Gastrocnemius medialis (tissue), 4 donors: ENCODE data around the gene SPINDOC.

Experiments used
- POLR2A ChIP-seq, 2 donors: fragments of 450-650 bp; IDR thresholded peaks; one replicate each; pipeline ENCODE4 v1.6.1; 2017; ENCODE audit warnings: antibody characterized with exemption in 2 of 2, mild to moderate bottlenecking in 2 of 2, moderate library complexity in 2 of 2
- TF ChIP-seq, protein P1 (sequence below), 5 experiments: fragments of 450-650 bp in 3 of 5; fragments of 200-600 bp in 2 of 5; sonication (generic) in 2 of 5; IDR thresholded peaks in 4 of 5; conservative IDR thresholded peaks in 1 of 5; 1 replicate in 4 of 5; 2 replicates in 1 of 5; pipeline ENCODE4 v1.5.1; 2016 to 2019; ENCODE audit warnings: antibody characterized with exemption in 5 of 5, mild to moderate bottlenecking in 3 of 5, moderate library complexity in 3 of 5

DNA sequence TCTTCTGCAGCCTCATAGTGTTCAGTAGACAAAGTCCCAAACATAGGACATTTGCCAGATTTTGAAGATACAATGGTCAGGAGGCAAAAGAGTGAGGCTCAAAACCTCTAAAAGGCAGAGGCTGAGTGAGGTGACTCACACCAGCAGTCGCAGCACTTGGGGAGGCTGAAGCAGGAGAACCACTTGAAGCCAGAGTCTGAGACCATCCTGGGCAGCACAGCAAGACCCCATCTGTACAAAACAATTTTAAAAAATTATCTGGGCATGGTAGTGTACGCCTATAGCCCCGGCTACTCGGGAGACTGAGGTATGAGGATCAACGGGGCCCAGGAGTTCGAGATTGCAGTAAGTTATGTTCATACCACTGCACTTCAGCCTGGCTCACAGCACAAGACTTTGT is 30.5 kb upstream of the SPINDOC start:
- TF ChIP-seq, protein P1, sequence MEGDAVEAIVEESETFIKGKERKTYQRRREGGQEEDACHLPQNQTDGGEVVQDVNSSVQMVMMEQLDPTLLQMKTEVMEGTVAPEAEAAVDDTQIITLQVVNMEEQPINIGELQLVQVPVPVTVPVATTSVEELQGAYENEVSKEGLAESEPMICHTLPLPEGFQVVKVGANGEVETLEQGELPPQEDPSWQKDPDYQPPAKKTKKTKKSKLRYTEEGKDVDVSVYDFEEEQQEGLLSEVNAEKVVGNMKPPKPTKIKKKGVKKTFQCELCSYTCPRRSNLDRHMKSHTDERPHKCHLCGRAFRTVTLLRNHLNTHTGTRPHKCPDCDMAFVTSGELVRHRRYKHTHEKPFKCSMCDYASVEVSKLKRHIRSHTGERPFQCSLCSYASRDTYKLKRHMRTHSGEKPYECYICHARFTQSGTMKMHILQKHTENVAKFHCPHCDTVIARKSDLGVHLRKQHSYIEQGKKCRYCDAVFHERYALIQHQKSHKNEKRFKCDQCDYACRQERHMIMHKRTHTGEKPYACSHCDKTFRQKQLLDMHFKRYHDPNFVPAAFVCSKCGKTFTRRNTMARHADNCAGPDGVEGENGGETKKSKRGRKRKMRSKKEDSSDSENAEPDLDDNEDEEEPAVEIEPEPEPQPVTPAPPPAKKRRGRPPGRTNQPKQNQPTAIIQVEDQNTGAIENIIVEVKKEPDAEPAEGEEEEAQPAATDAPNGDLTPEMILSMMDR (IDR thresholded peaks at IDR 0.05 in 4 of 5, conservative IDR thresholded peaks at IDR 0.05 in 1 of 5) = no peak
- TF ChIP-seq POLR2A (IDR thresholded peaks at IDR 0.05) = no peak
